GM19023 (cell line): ENCODE data around the gene CALM3.
"Not testable (repeated sequence)": the region's sequence is repeated elsewhere in the genome, so short reads cannot be mapped to it uniquely, and the experiment has no call there.

ENCODE experiments used
- ATAC-seq: cut with Tn5 transposase; IDR thresholded peaks from one replicate; pipeline ENCODE4 v1.9.1; 2021; ENCODE audit warnings: mild to moderate bottlenecking, moderate library complexity; ENCODE audit not compliant: unreplicated experiment

Gene CALM3

GRCh38 chr19:46601318-46602224 is at the start of gene CALM3:
Gene CALM3 (plus strand): TSS chr19:46601330. CDS start chr19:46601435, 105 bp downstream.
- ATAC-seq = no peak

GRCh38 chr19:46552891-46553290 is 48.2 kb upstream of the CALM3 start:
- ATAC-seq = no peak

DNA sequence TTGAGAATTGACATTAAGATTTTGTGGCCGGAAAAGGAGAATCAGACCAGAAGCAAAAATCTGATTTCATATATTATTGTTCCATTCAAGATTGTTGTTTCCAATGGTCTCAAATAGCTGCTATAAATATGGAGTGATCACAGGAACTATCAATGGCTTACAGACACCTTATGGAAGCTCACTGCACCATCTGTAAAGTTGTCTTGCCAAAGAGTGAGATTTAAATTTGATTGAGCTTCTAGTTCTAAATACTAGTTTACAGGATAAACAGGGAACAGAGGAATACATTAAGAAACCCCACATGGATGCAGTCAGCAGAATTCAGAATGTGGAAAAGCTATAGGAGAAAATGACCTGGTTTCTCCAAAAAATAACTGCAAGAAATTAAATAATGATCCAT is 47.0 kb upstream of the CALM3 start:
- no peak for ATAC-seq

GRCh38 chr19:46555628-46556280 is 45.4 kb upstream of the CALM3 start:
- ATAC-seq = no peak

- ATAC-seq = not testable (repeated sequence)
Observed at GRCh38 chr19:46556471-46556870, 44.7 kb upstream of the CALM3 start.

- no peak for ATAC-seq
Observed at GRCh38 chr19:46559203-46559602, 41.9 kb upstream of the CALM3 start.

DNA sequence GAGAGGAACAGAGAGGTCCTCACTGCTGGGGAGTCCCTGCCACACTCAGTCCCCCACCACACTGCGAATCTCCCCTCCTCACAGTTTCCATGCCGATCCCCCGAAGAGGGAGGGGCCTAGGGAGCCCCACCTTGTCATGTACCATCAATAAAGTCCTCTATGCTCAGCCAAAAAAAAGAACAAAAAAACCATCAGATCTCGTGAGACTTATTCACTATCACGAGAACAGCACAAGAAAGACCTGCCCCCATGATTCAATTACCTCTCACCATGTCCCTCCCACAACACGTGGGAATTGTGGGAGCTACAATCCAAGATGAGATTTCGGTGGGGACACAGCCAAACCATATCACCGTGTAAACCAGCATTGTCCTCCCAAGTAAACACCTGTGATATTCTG is 41.5 kb upstream of the CALM3 start:
- ATAC-seq = not testable (repeated sequence)

DNA sequence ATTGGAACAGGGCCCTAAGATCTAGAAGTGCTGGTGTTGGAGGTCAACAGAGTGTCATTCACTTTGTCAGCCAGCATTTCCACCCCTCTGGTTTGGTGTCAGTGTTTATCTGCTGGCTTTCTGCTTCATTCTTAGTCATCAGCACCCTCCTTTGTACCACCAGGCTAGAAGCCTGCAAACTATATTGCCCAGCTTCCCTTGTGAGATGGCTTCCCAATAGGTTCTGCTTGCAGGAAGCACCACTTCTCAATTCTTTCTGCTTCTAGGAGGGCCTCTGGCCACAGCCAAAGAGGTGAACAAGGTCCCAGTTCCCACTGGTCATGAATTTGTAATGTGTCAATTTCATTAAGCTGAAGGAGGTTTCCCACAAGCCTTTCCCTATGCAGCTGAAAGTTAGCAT is 36.4 kb upstream of the CALM3 start:
- no peak for ATAC-seq

GRCh38 chr19:46571495-46571894 is 29.6 kb upstream of the CALM3 start:
- ATAC-seq = no peak

GRCh38 chr19:46573679-46574498 is 27.2 kb upstream of the CALM3 start:
- no peak for ATAC-seq

- ATAC-seq = no peak
Observed at GRCh38 chr19:46574533-46574932, 26.6 kb upstream of the CALM3 start.

DNA sequence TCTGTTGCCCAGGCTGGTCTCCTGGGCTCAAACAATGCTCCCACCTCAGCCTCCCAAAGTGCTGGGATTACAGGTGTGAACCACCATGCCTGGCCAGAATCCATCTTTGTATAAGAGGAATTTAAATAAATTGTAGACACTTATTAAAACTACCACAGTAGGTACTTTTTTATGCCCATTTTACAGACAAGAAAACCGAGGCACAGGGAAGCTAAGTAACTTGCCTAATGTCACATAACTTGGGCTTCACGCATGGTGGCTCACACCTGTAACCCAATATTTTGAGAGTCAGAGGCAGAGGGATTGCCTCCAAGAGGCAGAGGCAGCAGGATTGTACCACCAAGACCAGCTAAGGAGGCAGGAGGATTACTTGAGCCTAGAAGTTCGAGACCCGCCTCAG is 22.7 kb upstream of the CALM3 start:
- no peak for ATAC-seq

DNA sequence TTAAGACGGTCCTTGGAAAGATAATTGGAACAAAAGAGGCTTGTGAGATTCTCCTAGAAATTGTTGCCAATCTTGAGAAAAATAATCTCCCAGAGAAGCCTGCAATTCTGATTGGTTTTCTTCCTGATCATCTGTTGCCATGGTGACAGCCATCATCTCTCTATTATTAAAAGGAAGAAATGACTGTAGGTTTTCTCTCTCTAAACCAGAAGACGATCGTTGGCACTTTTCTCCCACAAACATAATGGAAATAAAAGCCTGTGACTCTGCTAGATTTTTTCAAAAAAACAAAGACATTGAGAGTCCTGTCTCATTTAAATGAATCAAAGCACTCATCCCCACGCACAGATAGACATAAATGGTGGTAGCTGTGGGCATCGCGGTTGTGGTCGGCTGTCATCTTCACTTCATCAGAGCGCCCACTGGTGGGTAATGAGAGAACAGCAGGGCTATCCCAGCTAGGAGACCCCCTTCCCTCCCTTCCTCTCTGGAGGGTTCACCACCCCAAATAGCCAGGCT is 21.7 kb upstream of the CALM3 start:
- ATAC-seq = no peak

- ATAC-seq = no peak
Observed at GRCh38 chr19:46580247-46580646, 20.9 kb upstream of the CALM3 start.

DNA sequence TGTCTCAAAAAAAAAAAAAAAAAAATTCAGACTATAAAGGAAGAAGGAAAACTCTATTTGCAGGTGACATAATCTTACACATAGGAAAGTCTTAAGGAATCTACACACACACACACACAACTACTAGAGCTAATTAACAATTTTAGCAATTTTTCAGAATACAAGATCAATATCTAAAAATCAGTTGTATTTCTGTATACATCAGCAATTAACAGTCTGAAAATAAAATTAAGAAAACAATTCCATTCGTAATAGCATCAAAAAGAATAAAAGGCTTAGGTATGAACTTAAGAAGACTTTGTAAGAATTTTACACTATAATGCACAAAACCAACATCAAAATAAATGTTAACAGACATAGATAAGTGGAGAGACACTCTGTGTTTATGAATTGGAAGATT is 15.6 kb upstream of the CALM3 start:
- no peak for ATAC-seq

- ATAC-seq = no peak
Observed at GRCh38 chr19:46586294-46586693, 14.8 kb upstream of the CALM3 start.

- ATAC-seq = no peak
Observed at GRCh38 chr19:46587861-46588260, 13.3 kb upstream of the CALM3 start.

GRCh38 chr19:46591254-46591653 is 9.9 kb upstream of the CALM3 start:
- no peak for ATAC-seq

GRCh38 chr19:46591870-46592269 is 9.3 kb upstream of the CALM3 start:
- no peak for ATAC-seq

- no peak for ATAC-seq
Observed at GRCh38 chr19:46596008-46596407, 5.1 kb upstream of the CALM3 start.

GRCh38 chr19:46598372-46598917 is 2.7 kb upstream of the CALM3 start:
- no peak for ATAC-seq
